Right lobe of liver (tissue), 6 donors: ENCODE data around the gene MYO3A. TPM values are rescaled to one million over a fixed set of nuclear protein-coding genes. Genes with fewer than 3 reads are reported as not detected.

Experiments used
- ATAC-seq, 4 donors: fragments of 200-7000 bp; cut with Tn5 transposase; one replicate each; pipeline ENCODE4 v1.9.1; 2020; ENCODE audit warnings: mild to moderate bottlenecking in 4 of 4, moderate library complexity in 4 of 4
- DNase-seq, 3 donors: peaks; one replicate each; pipeline ENCODE4 v3.0.0-alpha.2; 2020
- H3K27ac ChIP-seq, 3 donors: fragments of 200-600 bp; one replicate each; pipeline ENCODE4 v1.8.0; 2022
- H3K27me3 ChIP-seq, 2 donors: fragments of 200-600 bp; one replicate each; pipeline ENCODE4 v1.8.0; 2022
- H3K36me3 ChIP-seq, 4 donors: fragments of 200-600 bp; sonication (generic) in 1 of 4; one replicate each; pipeline versions ENCODE4 v1.5.1 to v1.8.0; 2017 to 2022; ENCODE audit warnings: control low read depth in 1 of 4
- H3K4me1 ChIP-seq, 4 donors: fragments of 200-600 bp; sonication (generic) in 1 of 4; one replicate each; pipeline versions ENCODE4 v1.5.1 to v1.8.0; 2017 to 2022; ENCODE audit warnings: control low read depth in 1 of 4
- H3K4me3 ChIP-seq, 3 donors: fragments of 200-600 bp; one replicate each; pipeline ENCODE4 v1.8.0; 2022
- H3K9me3 ChIP-seq, 4 donors: fragments of 200-600 bp; sonication (generic) in 1 of 4; one replicate each; pipeline versions ENCODE4 v1.5.1 to v1.8.0; 2017 to 2022; ENCODE audit warnings: control low read depth in 1 of 4
- POLR2A ChIP-seq: fragments of 450-650 bp; IDR thresholded peaks from one replicate; pipeline ENCODE4 v1.6.1; 2017; ENCODE audit warnings: antibody characterized with exemption, mild to moderate bottlenecking
- WGBS: methylation state at CpG from one replicate; pipeline ENCODE4 v1.1.6; 2018; ENCODE audit warnings: low coverage, low lambda C conversion rate; ENCODE audit not compliant: insufficient coverage; ENCODE audit errors: missing lambda C conversion rate; 5-methylcytosine and 5-hydroxymethylcytosine counted together
- intact Hi-C, 2 donors: fragments of 100-400 bp; cut with DNase I; formaldehyde crosslinking; loops; one replicate each; pipeline versions ENCODE4 v1.11.2 to v1.14.1; 2022
- total RNA-seq, 6 experiments: library from RNA; depleted of rRNA in 2 of 6; stranded (reverse); fragments of >200 nt in 2 of 6; fragmentation: NEBNext Ultra II Directional in 3 of 6; extraction: Animal tissue kit (Norgen Biotek cat#: 25700) in 3 of 6; gene quantifications; one replicate each; pipeline versions ENCODE4 v1.1.0 to v1.2.4, GENCODE V29; 2016 to 2023
- TF ChIP-seq, protein P1 (sequence below), 4 donors: fragments of 200-600 bp in 3 of 4; fragments of 450-650 bp in 1 of 4; IDR thresholded peaks; one replicate each; pipeline versions ENCODE4 v1.5.1 to v1.8.0; 2016 to 2022; ENCODE audit warnings: antibody characterized with exemption in 4 of 4, mild to moderate bottlenecking in 2 of 4
- donor health status: DM: no; HTN: yes; CAD: no.
- donor health status: DM: no; HTN: no; CAD: no.
- donor health status: DM: no; HTN: no; CAD: no.
- donor health status: DM: no; HTN: yes; CAD: no.
- donor health status: DM: no; HTN: yes; CAD: no.

MYO3A gene
- total RNA-seq, 6 experiments from 2014 or later: 0.04 to 0.12 (median 0.12) TPM; not detected in 3

DNA sequence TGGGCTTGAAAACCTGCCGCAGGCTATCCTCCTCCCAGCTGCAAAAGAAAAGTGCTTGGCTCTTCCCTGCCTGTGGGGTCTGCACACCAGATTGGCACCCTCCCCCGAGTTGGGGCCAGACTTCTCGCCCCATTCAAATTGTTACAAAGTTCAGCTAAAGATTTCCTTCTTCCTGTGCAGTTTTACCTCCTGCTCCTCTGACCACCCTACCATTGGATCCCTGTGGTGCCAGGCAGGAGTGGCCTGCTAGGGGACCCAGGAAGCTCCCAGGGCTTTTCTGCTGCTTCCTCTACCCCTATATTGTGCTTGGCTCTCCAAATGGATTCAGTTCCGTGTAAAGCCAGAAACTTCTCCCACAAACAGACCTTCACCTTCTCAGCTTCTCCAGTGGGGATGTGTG is 147.4 kb downstream of the MYO3A start:
- H3K4me3 ChIP-seq: no peak overlapping the region
- intact Hi-C loops: no loop called here
- no peaks in the 10 kb centered on the region for H3K9me3 ChIP-seq
- ATAC-seq: no peak
- H3K4me1 ChIP-seq: no peaks in the 10 kb centered on the region
- no peaks in the 10 kb centered on the region for H3K36me3 ChIP-seq
- 37% methylated on average over 3 of the region's 4 CpGs for WGBS
- no peaks in the 10 kb centered on the region for H3K27me3 ChIP-seq
- no peak overlapping the region for H3K27ac ChIP-seq
- DNase-seq: no peak
- no peak for TF ChIP-seq POLR2A

DNA sequence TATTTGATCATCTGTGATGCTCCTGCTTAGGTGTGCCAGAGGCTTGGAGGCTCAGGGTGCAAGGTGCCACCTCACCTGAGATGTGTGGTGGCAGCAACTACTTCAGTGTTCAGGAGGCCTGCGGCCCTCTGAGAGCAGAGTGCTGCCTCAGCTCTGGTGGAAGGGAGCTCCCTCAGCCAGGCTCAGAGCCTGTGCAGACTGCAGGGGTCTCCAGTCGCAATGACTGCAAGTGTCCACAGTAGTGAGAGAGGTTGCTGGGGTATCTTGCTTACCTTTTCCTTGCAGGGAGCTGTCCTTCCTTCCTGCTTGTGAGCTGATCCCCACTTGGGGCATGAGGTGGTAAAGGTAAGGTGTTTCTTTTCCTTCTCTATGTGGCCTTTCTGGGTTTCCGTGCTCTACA is 151.5 kb downstream of the MYO3A start:
- no peaks in the 10 kb centered on the region for H3K36me3 ChIP-seq

GRCh38 chr10:26087666-26088065 is 153.6 kb downstream of the MYO3A start:
- intact Hi-C loops: no loop called here
- Histone ChIP-seq H3K4me1 (no peaks in the 10 kb centered on the region), H3K27ac (no peak overlapping the region), H3K36me3 (no peaks in the 10 kb centered on the region), H3K4me3 (no peak overlapping the region), H3K9me3 (no peaks in the 10 kb centered on the region), H3K27me3 (no peaks in the 10 kb centered on the region)
- DNase-seq: no peak
- TF ChIP-seq, protein P1, sequence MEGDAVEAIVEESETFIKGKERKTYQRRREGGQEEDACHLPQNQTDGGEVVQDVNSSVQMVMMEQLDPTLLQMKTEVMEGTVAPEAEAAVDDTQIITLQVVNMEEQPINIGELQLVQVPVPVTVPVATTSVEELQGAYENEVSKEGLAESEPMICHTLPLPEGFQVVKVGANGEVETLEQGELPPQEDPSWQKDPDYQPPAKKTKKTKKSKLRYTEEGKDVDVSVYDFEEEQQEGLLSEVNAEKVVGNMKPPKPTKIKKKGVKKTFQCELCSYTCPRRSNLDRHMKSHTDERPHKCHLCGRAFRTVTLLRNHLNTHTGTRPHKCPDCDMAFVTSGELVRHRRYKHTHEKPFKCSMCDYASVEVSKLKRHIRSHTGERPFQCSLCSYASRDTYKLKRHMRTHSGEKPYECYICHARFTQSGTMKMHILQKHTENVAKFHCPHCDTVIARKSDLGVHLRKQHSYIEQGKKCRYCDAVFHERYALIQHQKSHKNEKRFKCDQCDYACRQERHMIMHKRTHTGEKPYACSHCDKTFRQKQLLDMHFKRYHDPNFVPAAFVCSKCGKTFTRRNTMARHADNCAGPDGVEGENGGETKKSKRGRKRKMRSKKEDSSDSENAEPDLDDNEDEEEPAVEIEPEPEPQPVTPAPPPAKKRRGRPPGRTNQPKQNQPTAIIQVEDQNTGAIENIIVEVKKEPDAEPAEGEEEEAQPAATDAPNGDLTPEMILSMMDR (IDR thresholded peaks at IDR 0.05): no peak
- TF ChIP-seq POLR2A: no peak
- 73% methylated on average over 3 of the region's 3 CpGs for WGBS
- no peak for ATAC-seq

More for the DNA sequence above, 151.5 kb downstream of the MYO3A start:
- H3K27me3 ChIP-seq: no peaks in the 10 kb centered on the region
- no peak for ATAC-seq
- H3K27ac ChIP-seq: no peak overlapping the region
- WGBS: 42% methylated on average over 3 of the region's 3 CpGs
- no peaks in the 10 kb centered on the region for H3K9me3 ChIP-seq
- DNase-seq: no peak
- no peak overlapping the region for H3K4me3 ChIP-seq
- TF ChIP-seq, protein P1 (IDR thresholded peaks at IDR 0.05): no peak
- TF ChIP-seq POLR2A: no peak
- intact Hi-C loops: no loop called here
- H3K4me1 ChIP-seq: no peaks in the 10 kb centered on the region

- no peak overlapping the region for H3K4me3 ChIP-seq
- H3K27me3 ChIP-seq: no peaks in the 10 kb centered on the region
- H3K4me1 ChIP-seq: no peaks in the 10 kb centered on the region
- intact Hi-C loops: no loop called here
- peak in 1 of 4 donors; percentile 26 for ATAC-seq
- H3K36me3 ChIP-seq: no peaks in the 10 kb centered on the region
- no peaks in the 10 kb centered on the region for H3K9me3 ChIP-seq
- no peak for DNase-seq
- TF ChIP-seq POLR2A: no peak
- TF ChIP-seq, protein P1 (IDR thresholded peaks at IDR 0.05): no peak
- no peak overlapping the region for H3K27ac ChIP-seq
- WGBS: 78% methylated on average over 5 of the region's 5 CpGs
Observed at GRCh38 chr10:26090026-26090425, 156.0 kb downstream of the MYO3A start.

- TF ChIP-seq POLR2A: no peak
- TF ChIP-seq, protein P1 (IDR thresholded peaks at IDR 0.05): no peak
- no peaks in the 10 kb centered on the region for H3K4me1 ChIP-seq
- H3K4me3 ChIP-seq: no peak overlapping the region
- ATAC-seq: no peak
- H3K9me3 ChIP-seq: no peaks in the 10 kb centered on the region
- no peaks in the 10 kb centered on the region for H3K27me3 ChIP-seq
- H3K36me3 ChIP-seq: no peaks in the 10 kb centered on the region
- no CpG with 5 or more reads among the region's 1 CpG for WGBS
- no peak overlapping the region for H3K27ac ChIP-seq
- intact Hi-C loops: no loop called here
- DNase-seq: no peak
Observed at GRCh38 chr10:26090762-26091161, 156.7 kb downstream of the MYO3A start.
